Activated naive CD4-positive, alpha-beta T cell treated with anti-CD3 and anti-CD28 coated beads, Interleukin-2, amount 10 ng/mL, durations not matched to agents 7 days and 5 days (primary cell): Measurements from ENCODE around the gene UBAC1.

ENCODE experiments used
- CTCF ChIA-PET: fragments of 350-600 bp; sonication (Branson Sonifier 250); formaldehyde crosslinking; loops from one replicate; lab custom pipeline; 2021; ENCODE audit warnings: antibody characterized with exemption; lab: Charles Lee
- DNase-seq: peaks from one replicate; pipeline ENCODE4 v3.0.0-alpha.2; 2020
- H3K27ac Mint-ChIP-seq: one replicate; pipeline ENCODE4 v1.8.0; 2021; ENCODE audit warnings: mild to moderate bottlenecking, moderate library complexity, mixed read lengths
- H3K27me3 Mint-ChIP-seq: one replicate; pipeline ENCODE4 v1.8.0; 2021; ENCODE audit warnings: mild to moderate bottlenecking, mixed read lengths
- H3K36me3 Mint-ChIP-seq: one replicate; pipeline ENCODE4 v1.8.0; 2021; ENCODE audit warnings: mixed read lengths
- H3K4me1 Mint-ChIP-seq: one replicate; pipeline ENCODE4 v1.8.0; 2021; ENCODE audit warnings: mixed read lengths
- H3K4me3 Mint-ChIP-seq: one replicate; pipeline ENCODE4 v1.8.0; 2021; ENCODE audit warnings: mild to moderate bottlenecking, moderate library complexity, mixed read lengths
- H3K9me3 Mint-ChIP-seq: one replicate; pipeline ENCODE4 v1.8.0; 2021; ENCODE audit warnings: mixed read lengths

UBAC1 gene

DNA sequence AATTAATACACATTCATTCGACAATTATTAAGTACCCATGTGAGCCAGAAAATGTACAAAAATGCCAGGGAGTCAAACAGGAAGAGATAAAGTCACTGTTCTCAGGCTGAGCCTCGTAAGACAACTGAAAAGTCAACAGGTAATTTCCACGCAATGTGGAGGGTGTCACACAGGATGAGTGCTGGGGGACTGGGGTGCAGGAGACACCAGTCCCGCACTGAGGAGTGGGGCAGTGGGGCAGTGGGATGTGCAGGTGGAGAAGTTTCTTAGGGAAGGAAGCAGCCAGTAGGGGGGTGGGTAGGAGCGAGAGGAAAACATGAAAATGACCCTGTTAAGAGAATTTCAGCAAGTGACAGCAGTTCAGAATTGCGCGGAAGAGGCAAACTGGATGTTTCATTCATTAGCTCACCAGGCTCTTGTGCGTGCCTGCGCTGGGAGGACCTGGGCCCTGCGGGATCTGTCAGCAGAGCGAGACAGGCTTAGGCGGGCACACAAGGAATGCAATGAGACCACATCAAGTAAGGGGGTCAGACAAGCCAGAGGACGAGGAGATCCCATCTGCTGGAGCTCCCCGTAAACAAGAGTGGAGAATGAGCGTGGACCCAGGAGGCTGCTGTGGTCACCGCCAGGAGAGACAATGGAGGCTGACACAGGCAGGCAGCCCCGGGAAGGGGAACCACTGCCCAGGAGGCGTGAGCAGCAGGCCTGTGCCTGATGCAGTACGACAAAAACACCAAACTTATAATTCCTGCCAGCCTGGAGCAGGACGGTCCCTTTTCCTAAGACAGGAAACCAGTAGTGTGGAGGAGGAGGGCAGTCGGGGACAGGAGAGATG lies 74.8 kb downstream of the UBAC1 start:
- Mint-ChIP-seq H3K9me3 (no peaks in the 10 kb centered on the region), H3K4me3 (peak overlapping the region; percentile 57), H3K36me3 (peaks cover 2% of the 10 kb centered on the region), H3K27ac (peak overlapping the region; percentile 75), H3K4me1 (peaks cover 50% of the 10 kb centered on the region), H3K27me3 (no peaks in the 10 kb centered on the region)
- CTCF ChIA-PET: no interaction called here
- no peak for DNase-seq

DNA sequence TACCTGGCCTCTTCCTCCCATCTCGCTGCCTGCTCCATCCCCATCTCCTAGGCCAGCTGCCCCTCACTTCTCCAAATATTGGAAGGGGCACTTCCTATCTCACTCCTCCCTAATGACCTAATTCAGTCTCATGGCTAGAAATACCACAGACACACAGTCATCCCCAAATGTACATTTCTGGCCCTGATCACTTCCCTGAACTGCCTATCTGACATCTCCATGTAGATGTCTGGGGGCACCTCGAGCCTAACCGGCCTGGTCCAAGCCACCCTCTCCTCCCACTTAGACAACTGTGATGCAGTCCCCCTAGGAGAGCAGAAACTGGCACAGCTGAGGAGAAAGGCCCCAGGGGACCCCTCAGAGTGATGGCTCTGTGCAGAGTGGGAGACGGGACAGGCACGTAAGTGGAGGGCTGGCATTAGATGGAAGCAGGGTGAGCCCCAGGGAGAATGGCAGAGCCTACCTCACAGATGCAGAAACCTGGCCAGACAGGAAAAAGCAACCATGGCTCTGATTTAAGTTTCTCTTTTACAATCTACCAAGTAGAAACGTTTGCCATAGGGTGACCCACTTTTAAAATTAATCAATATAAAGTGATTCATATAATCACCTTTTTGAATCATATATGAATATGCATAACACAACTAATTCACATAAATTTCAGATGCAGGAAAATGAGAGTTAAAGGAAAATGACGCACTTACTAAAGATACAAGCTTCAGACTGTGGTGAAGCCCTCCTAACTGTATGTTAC lies 75.9 kb downstream of the UBAC1 start:
- DNase-seq: no peak
- Mint-ChIP-seq H3K9me3 (no peaks in the 10 kb centered on the region), H3K4me1 (peaks cover 50% of the 10 kb centered on the region), H3K4me3 (no peak overlapping the region), H3K27ac (no peak overlapping the region), H3K36me3 (peaks cover 2% of the 10 kb centered on the region), H3K27me3 (no peaks in the 10 kb centered on the region)
- CTCF ChIA-PET: no interaction called here

DNA sequence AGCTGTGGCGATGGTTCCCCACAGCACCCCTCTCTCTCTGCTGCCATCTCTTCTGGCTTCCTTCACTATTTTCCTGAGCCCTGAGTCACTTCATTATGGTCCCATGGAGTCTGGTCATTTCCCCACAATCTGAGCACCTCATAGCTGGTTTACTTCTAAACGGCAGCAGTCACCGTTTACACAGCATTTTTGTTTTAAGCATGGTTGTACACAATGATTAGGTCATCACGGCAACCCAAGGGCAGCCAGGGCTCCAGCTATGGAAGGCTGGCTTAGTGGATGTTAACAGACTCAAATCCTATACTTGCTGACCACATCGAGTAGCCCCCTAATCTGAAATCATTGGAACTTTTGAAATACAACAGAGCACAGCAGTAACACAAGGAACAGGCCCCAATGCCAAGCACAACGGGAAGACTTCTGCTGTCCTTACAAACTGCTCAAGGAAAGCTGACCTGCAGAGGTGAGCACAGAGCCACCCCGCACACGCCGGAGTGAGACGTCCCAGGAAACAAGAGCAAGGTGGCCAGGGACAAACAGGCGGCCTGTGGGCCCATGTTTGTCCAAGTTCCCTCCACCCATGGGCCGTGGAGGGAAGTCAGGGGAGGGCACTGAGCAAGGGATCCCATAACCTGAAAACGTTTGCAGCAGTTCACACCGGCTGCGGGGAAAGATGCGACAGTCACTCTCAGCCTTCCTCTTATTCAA lies 76.7 kb downstream of the UBAC1 start:
- H3K27ac Mint-ChIP-seq: no peak overlapping the region
- peaks cover 2% of the 10 kb centered on the region for H3K36me3 Mint-ChIP-seq
- H3K4me1 Mint-ChIP-seq: peaks cover 50% of the 10 kb centered on the region
- H3K9me3 Mint-ChIP-seq: no peaks in the 10 kb centered on the region
- CTCF ChIA-PET: no interaction called here
- no peaks in the 10 kb centered on the region for H3K27me3 Mint-ChIP-seq
- DNase-seq: no peak
- no peak overlapping the region for H3K4me3 Mint-ChIP-seq

DNA sequence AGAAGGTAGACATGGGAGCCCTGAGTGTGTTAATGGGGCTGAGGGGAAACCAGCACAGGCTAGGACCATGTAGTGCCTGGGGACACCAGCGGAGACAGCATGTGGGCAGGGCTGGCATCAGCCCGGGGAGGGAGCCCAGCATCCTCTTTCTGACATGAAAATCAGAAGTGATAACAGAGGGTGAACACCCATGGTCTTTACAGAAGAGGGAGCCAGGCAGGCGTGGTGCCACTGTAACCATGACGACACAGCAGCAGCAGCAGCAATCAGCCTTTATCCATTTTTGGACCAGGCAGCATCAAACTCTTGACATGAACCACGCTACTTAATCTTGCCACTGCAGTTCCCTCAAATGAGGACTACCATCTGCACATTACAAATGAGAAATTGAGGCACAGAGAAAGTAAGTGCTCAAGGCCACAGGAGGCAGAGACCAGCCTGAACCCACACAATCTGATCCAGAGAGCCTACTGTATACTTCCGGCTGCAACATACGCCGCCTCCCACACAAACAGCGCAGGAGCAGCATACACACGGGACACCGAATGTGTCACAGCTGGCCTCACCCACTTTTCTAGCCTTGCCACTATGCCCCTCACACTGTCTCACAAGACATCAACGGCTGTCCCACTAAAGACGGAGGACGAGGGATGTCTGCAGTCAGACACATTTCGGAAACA lies 77.6 kb downstream of the UBAC1 start:
- Mint-ChIP-seq H3K4me3 (no peak overlapping the region), H3K27ac (no peak overlapping the region), H3K9me3 (no peaks in the 10 kb centered on the region), H3K36me3 (peaks cover 6% of the 10 kb centered on the region), H3K27me3 (no peaks in the 10 kb centered on the region), H3K4me1 (peaks cover 44% of the 10 kb centered on the region)
- CTCF ChIA-PET: no interaction called here
- no peak for DNase-seq
